NT2/D1 (cell line): ENCODE data around the gene SLC38A5.

ENCODE experiments used
- SUZ12 ChIP-seq: IDR thresholded peaks from 2 replicates; pipeline ENCODE4 v1.6.1; 2011; ENCODE audit not compliant: insufficient read length, insufficient read depth; ENCODE audit errors: extremely low read depth
- YY1 ChIP-seq: IDR thresholded peaks from 2 replicates; pipeline ENCODE4 v1.6.1; 2011; ENCODE audit not compliant: insufficient read length, insufficient read depth
- ZNF274 ChIP-seq: IDR thresholded peaks from 2 replicates; pipeline ENCODE4 v1.6.1; 2011; ENCODE audit warnings: mild to moderate bottlenecking, low read depth, low read length

DNA sequence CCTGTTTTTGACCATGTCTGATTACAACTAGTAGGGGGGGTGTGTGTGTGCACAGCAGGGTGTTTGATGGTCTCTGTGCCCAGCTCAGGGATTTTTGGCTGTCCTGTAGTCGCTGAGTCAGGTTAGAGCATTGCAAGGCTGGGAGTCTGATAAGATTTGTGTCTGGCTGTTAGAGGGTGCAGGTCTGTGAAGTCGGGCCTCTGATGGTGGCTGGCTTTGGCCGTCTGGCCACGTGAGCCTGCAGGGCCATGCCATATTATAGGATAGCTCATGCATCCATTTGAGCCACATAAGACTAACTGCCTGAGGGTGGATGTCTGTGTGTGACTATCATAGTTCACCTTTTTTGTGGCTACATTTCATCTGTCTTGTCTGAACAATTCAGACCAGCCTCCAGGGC is 43.6 kb upstream of the SLC38A5 start:
- TF ChIP-seq ZNF274 (no peak), YY1 (no peak), SUZ12 (no peak)
